Measurements from ENCODE around the gene UBA1. TPM values are rescaled to one million over a fixed set of nuclear protein-coding genes. Genes with fewer than 3 reads are reported as not detected.

The UBA1 gene
- polyA plus RNA-seq, 1 donor, result 162 TPM

- no peak overlapping the region for H3K27ac ChIP-seq (ENCODE audit: low read length)
- no peaks in the 10 kb centered on the region for H3K27me3 ChIP-seq (ENCODE audit: control insufficient read depth, insufficient read depth, low read length)
- H3K4me3 ChIP-seq (ENCODE audit: low read length), result no peak overlapping the region
- no CpG with 5 or more reads among the region's 13 CpGs for WGBS (ENCODE audit: insufficient coverage, low lambda C conversion rate)
- no peaks in the 10 kb centered on the region for H3K4me1 ChIP-seq (ENCODE audit: control insufficient read depth, insufficient read depth, low read length)
- H3K36me3 ChIP-seq (ENCODE audit: control insufficient read depth, insufficient read depth, low read length), result peaks cover 56% of the 10 kb centered on the region
- DNase-seq, result no peak
- no peaks in the 10 kb centered on the region for H3K9me3 ChIP-seq (ENCODE audit: control insufficient read depth, low read depth, low read length)
These were observed 23.7 kb upstream of the UBA1 start for GRCh38 chrX:47169726-47170515.

DNA sequence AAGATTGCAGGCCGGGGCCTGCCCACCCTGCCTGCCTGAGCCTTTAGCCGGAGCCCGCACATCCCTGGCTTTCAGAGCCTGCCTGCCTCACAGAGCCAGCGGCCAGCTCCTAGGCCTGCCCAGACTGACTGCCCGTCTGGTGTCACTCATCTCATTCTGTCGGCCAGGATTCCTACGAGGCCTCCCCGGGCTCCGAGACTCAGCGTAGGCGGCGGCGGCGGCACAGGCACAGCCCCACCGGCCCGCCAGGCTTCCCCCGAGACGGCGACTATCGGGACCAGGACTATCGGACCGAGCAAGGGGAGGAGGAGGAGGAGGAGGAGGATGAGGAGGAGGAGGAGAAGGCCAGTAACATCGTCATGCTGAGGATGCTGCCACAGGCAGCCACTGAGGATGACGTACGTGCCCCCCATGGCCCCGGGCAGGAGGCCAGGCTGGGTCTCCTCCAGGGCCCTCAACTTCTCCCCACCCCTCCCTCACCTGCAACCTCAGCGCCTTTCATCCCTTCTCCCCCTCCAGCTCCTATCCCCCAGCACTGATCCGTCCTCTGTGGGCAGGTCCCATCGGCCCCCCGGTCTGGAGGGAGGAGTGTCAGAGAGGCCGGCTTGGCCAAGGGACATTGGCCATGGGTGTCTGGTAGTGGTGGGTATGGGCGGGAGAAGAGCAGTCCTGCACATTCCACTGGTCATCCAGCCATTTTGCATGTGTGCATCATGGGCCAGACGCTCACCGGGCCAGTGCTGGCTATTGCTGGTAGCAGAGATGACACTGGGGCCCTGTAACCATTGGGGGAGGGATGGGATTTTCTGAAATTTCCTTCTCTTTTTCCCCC is 22.6 kb upstream of the UBA1 start:
- H3K4me1 ChIP-seq (ENCODE audit: control insufficient read depth, insufficient read depth, low read length), result no peaks in the 10 kb centered on the region

DNA sequence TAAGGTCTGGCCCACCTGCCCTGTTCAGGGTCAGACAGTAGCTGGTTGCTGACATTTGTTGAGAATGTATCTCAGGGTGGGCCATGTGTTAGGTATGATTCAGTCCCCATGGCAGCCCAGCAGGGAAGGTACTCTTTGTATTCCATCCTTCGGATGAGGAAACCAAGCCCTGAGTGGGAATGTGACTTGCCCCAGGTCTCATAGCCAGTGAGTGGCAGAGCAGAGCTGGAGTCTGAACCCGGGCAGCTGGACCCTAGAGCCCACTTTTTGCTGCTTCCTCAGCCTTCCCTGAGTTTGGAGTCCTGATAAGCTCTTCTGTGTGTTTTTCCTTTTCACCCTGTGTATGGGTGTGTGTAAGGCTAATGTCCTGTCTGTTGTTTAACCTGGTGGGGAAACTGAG is 21.6 kb upstream of the UBA1 start:
- Histone ChIP-seq H3K27ac (ENCODE audit: low read length) (no peak overlapping the region), H3K27me3 (ENCODE audit: control insufficient read depth, insufficient read depth, low read length) (no peaks in the 10 kb centered on the region), H3K4me1 (ENCODE audit: control insufficient read depth, insufficient read depth, low read length) (no peaks in the 10 kb centered on the region), H3K36me3 (ENCODE audit: control insufficient read depth, insufficient read depth, low read length) (peaks cover 73% of the 10 kb centered on the region), H3K9me3 (ENCODE audit: control insufficient read depth, low read depth, low read length) (no peaks in the 10 kb centered on the region), H3K4me3 (ENCODE audit: low read length) (no peak overlapping the region)
- no CpG with 5 or more reads among the region's 2 CpGs for WGBS (ENCODE audit: insufficient coverage, low lambda C conversion rate)
- no peak for DNase-seq

More for the DNA sequence above, 22.6 kb upstream of the UBA1 start:
- H3K27ac ChIP-seq (ENCODE audit: low read length), result no peak overlapping the region
- no peaks in the 10 kb centered on the region for H3K27me3 ChIP-seq (ENCODE audit: control insufficient read depth, insufficient read depth, low read length)
- no peak overlapping the region for H3K4me3 ChIP-seq (ENCODE audit: low read length)
- H3K36me3 ChIP-seq (ENCODE audit: control insufficient read depth, insufficient read depth, low read length), result peaks cover 64% of the 10 kb centered on the region
- DNase-seq, result no peak
- no CpG with 5 or more reads among the region's 34 CpGs for WGBS (ENCODE audit: insufficient coverage, low lambda C conversion rate)
- H3K9me3 ChIP-seq (ENCODE audit: control insufficient read depth, low read depth, low read length), result no peaks in the 10 kb centered on the region

DNA sequence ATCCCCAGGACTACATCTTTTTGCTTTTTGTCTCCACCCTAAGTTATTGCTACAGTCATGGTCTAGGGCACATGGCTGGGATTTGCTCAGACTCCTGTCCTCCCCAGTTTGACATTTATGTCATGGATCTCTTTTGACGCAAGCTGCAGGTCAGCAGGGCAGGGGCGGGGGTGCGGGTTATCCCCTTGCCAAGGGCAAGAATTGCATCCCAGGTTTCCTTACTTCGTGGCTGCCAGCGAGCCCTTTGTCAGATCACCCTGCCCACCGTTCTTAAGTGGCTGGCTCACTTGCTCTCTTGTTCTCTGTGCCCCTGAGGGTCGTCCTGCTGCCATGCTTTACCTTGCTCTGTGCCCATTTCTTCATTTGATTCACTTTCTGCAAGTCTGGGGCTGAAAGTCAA is 21.1 kb upstream of the UBA1 start:
- Histone ChIP-seq H3K9me3 (ENCODE audit: control insufficient read depth, low read depth, low read length) (no peaks in the 10 kb centered on the region), H3K4me3 (ENCODE audit: low read length) (no peak overlapping the region), H3K27me3 (ENCODE audit: control insufficient read depth, insufficient read depth, low read length) (no peaks in the 10 kb centered on the region), H3K27ac (ENCODE audit: low read length) (no peak overlapping the region), H3K4me1 (ENCODE audit: control insufficient read depth, insufficient read depth, low read length) (no peaks in the 10 kb centered on the region), H3K36me3 (ENCODE audit: control insufficient read depth, insufficient read depth, low read length) (peaks cover 74% of the 10 kb centered on the region)
- DNase-seq, result no peak
- no CpG with 5 or more reads among the region's 7 CpGs for WGBS (ENCODE audit: insufficient coverage, low lambda C conversion rate)

DNA sequence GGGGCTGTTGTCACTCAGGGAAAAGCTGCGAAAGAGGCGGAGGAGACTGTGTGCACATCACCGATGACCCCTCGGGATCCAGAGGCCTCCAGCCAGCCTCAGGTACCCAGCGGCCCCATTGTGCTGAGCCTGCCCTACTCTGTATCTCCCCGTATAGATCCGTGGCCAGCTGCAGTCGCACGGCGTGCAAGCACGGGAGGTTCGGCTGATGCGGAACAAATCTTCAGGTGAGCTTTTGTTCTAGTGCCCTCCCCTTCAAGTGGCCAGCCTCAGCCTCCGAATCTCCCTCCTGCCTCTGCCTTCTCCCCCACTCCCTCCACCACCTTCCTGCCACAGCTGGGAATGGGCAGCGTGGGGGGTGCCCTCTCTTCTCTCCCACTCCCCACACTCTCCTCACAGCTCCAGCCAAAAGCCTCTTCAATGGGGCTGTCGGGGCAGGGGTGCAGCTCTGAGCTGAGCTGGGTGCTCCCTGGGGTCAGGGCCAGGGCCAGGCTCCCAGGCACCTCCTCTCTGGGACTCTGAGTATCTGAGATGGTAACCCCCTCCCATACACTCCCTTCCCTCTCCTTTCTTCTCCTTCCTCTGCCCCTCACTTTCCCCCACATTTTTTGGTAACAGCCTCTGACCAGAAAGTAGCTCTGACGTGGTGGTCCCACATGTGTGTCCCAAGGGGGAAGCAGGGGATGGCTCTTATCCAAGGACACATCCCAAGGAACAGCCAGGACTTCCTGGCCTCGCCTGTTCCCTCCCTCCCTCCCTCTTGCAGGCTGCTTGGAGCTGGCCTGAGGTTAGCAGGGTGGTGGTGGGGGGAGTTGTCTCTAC is 20.4 kb upstream of the UBA1 start:
- no peaks in the 10 kb centered on the region for H3K4me1 ChIP-seq (ENCODE audit: control insufficient read depth, insufficient read depth, low read length)
- WGBS (ENCODE audit: insufficient coverage, low lambda C conversion rate), result no CpG with 5 or more reads among the region's 18 CpGs
- H3K9me3 ChIP-seq (ENCODE audit: control insufficient read depth, low read depth, low read length), result no peaks in the 10 kb centered on the region
- no peak overlapping the region for H3K4me3 ChIP-seq (ENCODE audit: low read length)
- H3K36me3 ChIP-seq (ENCODE audit: control insufficient read depth, insufficient read depth, low read length), result peaks cover 80% of the 10 kb centered on the region
- H3K27ac ChIP-seq (ENCODE audit: low read length), result no peak overlapping the region
- no peaks in the 10 kb centered on the region for H3K27me3 ChIP-seq (ENCODE audit: control insufficient read depth, insufficient read depth, low read length)
- no peak for DNase-seq

DNA sequence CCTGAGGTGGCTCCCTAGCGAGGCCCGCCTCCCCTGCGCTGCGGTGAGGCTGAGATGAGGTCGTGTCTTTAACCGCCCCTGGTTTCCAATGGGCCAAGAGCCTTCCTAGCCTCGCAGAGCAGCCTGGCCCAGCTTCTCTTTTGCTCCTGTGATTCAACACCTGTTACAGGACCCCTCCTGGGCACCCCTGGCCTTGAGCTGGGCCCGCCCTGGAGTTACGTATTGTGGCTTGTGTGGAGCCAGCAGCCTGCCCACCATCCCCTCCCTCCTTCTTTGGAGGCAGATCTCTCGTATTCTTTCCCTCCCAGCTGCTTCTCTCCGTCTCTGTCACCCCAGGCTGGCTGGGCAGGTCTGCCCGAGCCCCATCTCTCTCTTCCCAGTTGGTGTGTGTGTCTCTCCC is 19.3 kb upstream of the UBA1 start:
- no peak overlapping the region for H3K27ac ChIP-seq (ENCODE audit: low read length)
- no peaks in the 10 kb centered on the region for H3K27me3 ChIP-seq (ENCODE audit: control insufficient read depth, insufficient read depth, low read length)
- H3K4me1 ChIP-seq (ENCODE audit: control insufficient read depth, insufficient read depth, low read length), result no peaks in the 10 kb centered on the region
- H3K36me3 ChIP-seq (ENCODE audit: control insufficient read depth, insufficient read depth, low read length), result peaks cover 81% of the 10 kb centered on the region
- no CpG with 5 or more reads among the region's 12 CpGs for WGBS (ENCODE audit: insufficient coverage, low lambda C conversion rate)
- no peaks in the 10 kb centered on the region for H3K9me3 ChIP-seq (ENCODE audit: control insufficient read depth, low read depth, low read length)
- H3K4me3 ChIP-seq (ENCODE audit: low read length), result no peak overlapping the region
- no peak for DNase-seq

DNA sequence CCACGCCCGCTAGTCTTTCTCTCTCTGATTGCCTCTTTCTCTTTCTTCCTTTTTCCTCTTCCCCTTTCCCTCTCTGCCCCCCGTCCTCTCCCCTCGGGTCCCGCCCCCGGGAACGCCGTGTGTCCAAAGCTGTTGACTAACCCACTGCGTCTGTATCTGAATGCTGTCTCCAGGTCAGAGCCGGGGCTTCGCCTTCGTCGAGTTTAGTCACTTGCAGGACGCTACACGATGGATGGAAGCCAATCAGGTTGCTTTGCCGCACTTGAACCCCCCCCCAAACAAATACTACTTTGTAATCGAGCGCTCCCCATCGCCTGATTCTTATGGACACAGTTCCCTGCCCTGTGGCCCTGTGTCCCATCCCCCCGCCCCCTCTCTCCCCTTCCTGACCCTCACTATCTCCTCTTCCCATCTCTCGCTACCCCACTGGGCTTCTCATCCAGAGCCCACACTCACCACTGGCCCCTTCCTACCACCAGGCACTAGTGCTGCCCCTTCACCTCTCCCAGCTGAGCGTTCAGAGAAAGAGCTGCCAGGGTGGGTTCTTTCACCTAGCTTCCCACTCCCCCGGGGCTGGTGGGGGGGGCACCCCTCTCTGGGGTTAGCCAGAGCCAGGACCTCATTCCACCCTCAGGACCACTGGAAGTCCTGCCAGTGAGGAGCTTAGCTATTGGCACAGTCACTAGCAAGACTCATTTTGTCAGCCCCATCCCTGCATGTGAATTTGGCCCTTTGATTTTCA is 18.6 kb upstream of the UBA1 start:
- Histone ChIP-seq H3K27ac (ENCODE audit: low read length) (no peak overlapping the region), H3K9me3 (ENCODE audit: control insufficient read depth, low read depth, low read length) (no peaks in the 10 kb centered on the region), H3K36me3 (ENCODE audit: control insufficient read depth, insufficient read depth, low read length) (peaks cover 81% of the 10 kb centered on the region), H3K4me1 (ENCODE audit: control insufficient read depth, insufficient read depth, low read length) (no peaks in the 10 kb centered on the region), H3K27me3 (ENCODE audit: control insufficient read depth, insufficient read depth, low read length) (no peaks in the 10 kb centered on the region), H3K4me3 (ENCODE audit: low read length) (no peak overlapping the region)
- DNase-seq, result no peak
- no CpG with 5 or more reads among the region's 23 CpGs for WGBS (ENCODE audit: insufficient coverage, low lambda C conversion rate)

DNA sequence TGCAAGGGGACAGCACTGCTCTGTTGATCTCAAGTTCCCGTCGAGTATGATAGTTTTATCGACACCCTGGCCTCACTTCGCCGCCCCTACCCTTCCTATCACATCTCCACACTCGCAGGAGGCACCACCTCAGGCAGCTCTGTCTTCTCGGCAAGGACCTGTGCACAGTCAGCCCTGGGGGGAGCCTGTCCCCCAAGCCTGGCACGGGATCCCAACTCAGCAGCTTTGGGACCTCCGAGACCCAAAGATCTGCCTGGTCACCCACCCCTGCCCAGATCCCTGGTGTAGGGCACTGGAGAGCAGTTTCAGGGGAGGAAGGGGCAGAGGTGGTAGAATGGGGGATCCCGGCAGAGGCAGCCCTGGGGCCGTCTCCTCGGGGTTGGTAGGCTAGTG is 18.0 kb upstream of the UBA1 start:
- Histone ChIP-seq H3K4me3 (ENCODE audit: low read length) (no peak overlapping the region), H3K36me3 (ENCODE audit: control insufficient read depth, insufficient read depth, low read length) (peaks cover 78% of the 10 kb centered on the region), H3K9me3 (ENCODE audit: control insufficient read depth, low read depth, low read length) (no peaks in the 10 kb centered on the region), H3K27ac (ENCODE audit: low read length) (no peak overlapping the region), H3K27me3 (ENCODE audit: control insufficient read depth, insufficient read depth, low read length) (no peaks in the 10 kb centered on the region), H3K4me1 (ENCODE audit: control insufficient read depth, insufficient read depth, low read length) (no peaks in the 10 kb centered on the region)
- no CpG with 5 or more reads among the region's 12 CpGs for WGBS (ENCODE audit: insufficient coverage, low lambda C conversion rate)
- no peak for DNase-seq

DNA sequence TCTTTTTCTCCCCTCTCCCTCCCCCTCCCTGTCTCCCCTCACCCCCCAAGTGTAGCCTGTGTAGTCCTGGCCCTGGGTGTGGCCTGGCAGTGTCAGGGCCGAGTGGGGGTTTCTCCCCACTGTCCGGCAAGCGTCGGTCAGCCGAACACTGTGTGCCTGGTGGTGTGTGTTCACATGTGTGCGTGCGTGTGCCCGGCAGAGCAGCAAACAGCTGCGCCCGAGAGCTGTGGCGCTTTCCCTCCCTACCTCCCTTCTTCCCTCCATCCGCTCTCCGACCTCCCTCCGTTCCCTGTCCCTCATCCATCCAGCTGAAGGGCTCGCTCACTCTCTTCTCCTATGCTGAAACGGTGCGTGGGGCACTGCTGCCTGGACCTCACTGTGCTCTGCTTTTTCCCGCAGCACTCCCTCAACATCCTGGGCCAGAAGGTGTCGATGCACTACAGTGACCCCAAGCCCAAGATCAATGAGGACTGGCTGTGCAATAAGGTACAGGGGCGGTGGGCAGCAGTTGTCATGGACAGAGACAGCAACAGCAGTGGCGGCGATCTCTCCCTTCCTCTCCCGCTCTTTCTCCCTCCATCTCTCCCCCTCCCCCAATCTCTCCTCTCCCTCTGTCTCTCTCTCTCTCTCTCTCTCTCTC is 17.4 kb upstream of the UBA1 start:
- no peak for DNase-seq
- Histone ChIP-seq H3K4me1 (ENCODE audit: control insufficient read depth, insufficient read depth, low read length) (no peaks in the 10 kb centered on the region), H3K27ac (ENCODE audit: low read length) (no peak overlapping the region), H3K4me3 (ENCODE audit: low read length) (no peak overlapping the region), H3K36me3 (ENCODE audit: control insufficient read depth, insufficient read depth, low read length) (peaks cover 77% of the 10 kb centered on the region), H3K27me3 (ENCODE audit: control insufficient read depth, insufficient read depth, low read length) (no peaks in the 10 kb centered on the region), H3K9me3 (ENCODE audit: control insufficient read depth, low read depth, low read length) (no peaks in the 10 kb centered on the region)
- 87% methylated on average over 4 of the region's 23 CpGs for WGBS (ENCODE audit: insufficient coverage, low lambda C conversion rate)
